Lower leg skin (tissue), 3 donors: ENCODE measurements around the gene TMEM132D.

Experiments
- POLR2A ChIP-seq, 2 donors: fragments of 450-650 bp; IDR thresholded peaks; one replicate each; pipeline ENCODE4 v1.6.1; 2016 to 2017; ENCODE audit warnings: antibody characterized with exemption in 2 of 2, mild to moderate bottlenecking in 1 of 2, moderate library complexity in 1 of 2
- TF ChIP-seq, protein P1 (sequence below), 3 donors: fragments of 450-650 bp; IDR thresholded peaks; one replicate each; pipeline ENCODE4 v1.5.1; 2016; ENCODE audit warnings: antibody characterized with exemption in 3 of 3, mild to moderate bottlenecking in 3 of 3, moderate library complexity in 2 of 3

DNA sequence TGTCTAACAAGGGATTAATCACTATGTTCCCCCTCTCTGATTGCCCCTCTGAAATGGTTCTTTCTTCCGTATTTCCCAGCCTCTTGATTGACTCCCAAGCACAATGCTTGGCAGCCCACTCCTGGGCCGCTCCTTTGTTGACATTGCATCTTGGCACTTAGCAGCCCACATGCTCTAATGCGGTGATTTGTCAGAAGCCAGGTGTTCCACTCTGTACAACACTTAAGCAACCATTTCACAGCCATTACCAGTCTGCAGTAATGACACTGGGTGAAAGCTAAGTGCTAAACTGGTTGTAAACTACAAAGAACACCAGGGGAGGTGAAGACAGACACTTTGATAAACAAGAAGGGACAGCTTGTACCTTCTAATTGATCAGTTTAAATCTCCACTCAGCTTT lies 353.5 kb downstream of the TMEM132D start:
- TF ChIP-seq, protein P1, sequence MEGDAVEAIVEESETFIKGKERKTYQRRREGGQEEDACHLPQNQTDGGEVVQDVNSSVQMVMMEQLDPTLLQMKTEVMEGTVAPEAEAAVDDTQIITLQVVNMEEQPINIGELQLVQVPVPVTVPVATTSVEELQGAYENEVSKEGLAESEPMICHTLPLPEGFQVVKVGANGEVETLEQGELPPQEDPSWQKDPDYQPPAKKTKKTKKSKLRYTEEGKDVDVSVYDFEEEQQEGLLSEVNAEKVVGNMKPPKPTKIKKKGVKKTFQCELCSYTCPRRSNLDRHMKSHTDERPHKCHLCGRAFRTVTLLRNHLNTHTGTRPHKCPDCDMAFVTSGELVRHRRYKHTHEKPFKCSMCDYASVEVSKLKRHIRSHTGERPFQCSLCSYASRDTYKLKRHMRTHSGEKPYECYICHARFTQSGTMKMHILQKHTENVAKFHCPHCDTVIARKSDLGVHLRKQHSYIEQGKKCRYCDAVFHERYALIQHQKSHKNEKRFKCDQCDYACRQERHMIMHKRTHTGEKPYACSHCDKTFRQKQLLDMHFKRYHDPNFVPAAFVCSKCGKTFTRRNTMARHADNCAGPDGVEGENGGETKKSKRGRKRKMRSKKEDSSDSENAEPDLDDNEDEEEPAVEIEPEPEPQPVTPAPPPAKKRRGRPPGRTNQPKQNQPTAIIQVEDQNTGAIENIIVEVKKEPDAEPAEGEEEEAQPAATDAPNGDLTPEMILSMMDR (IDR thresholded peaks at IDR 0.05), result no peak
- no peak for TF ChIP-seq POLR2A (IDR thresholded peaks at IDR 0.05)
